ENCODE results near the gene CEACAM7.
"Not testable (repeated sequence)": the region's sequence is repeated elsewhere in the genome, so short reads cannot be mapped to it uniquely, and the experiment has no call there.

The CEACAM7 gene

GRCh38 chr19:41688098-41688497, at the start of gene CEACAM7:
Gene CEACAM7, minus strand, starts transcription at chr19:41688270. Its CDS starts 105 bp downstream, at chr19:41688165.
- DNase-seq, result no peak

GRCh38 chr19:41735071-41735600, 47.1 kb upstream of the CEACAM7 start:
- DNase-seq, result no peak

- DNase-seq, result no peak
These were observed 46.5 kb upstream of the CEACAM7 start for GRCh38 chr19:41734585-41734984.

GRCh38 chr19:41734156-41734555, 46.1 kb upstream of the CEACAM7 start:
- no peak for DNase-seq

GRCh38 chr19:41726493-41726892, 38.4 kb upstream of the CEACAM7 start:
- no peak for DNase-seq

- DNase-seq, result no peak
These were observed 32.0 kb upstream of the CEACAM7 start for GRCh38 chr19:41720103-41720502.

GRCh38 chr19:41718761-41719160, 30.7 kb upstream of the CEACAM7 start:
- no peak for DNase-seq

GRCh38 chr19:41714598-41714997, 26.5 kb upstream of the CEACAM7 start:
- no peak for DNase-seq

- DNase-seq, result no peak
These were observed 23.5 kb upstream of the CEACAM7 start for GRCh38 chr19:41711376-41712261.

GRCh38 chr19:41709951-41710645, 22.0 kb upstream of the CEACAM7 start:
- DNase-seq, result no peak

GRCh38 chr19:41709516-41709915, 21.4 kb upstream of the CEACAM7 start:
- DNase-seq, result not testable (repeated sequence)

GRCh38 chr19:41708481-41708880, 20.4 kb upstream of the CEACAM7 start, which contains the start of gene CEACAM5:
Gene CEACAM5, plus strand, starts transcription at chr19:41708626. Its CDS starts 106 bp downstream, at chr19:41708732.
- DNase-seq, result no peak

- no peak for DNase-seq
These were observed 19.9 kb upstream of the CEACAM7 start for GRCh38 chr19:41707871-41708371.

GRCh38 chr19:41707502-41707812, 19.4 kb upstream of the CEACAM7 start:
- DNase-seq, result no peak

GRCh38 chr19:41706741-41707501, 18.9 kb upstream of the CEACAM7 start:
- DNase-seq, result peak; percentile 12

- no peak for DNase-seq
These were observed 17.5 kb upstream of the CEACAM7 start for GRCh38 chr19:41705393-41706174.

GRCh38 chr19:41703602-41704293, 15.7 kb upstream of the CEACAM7 start:
- no peak for DNase-seq

GRCh38 chr19:41702171-41702651, 14.1 kb upstream of the CEACAM7 start:
- no peak for DNase-seq

- DNase-seq, result peak; percentile 6
These were observed 13.5 kb upstream of the CEACAM7 start for GRCh38 chr19:41701401-41702075.

- DNase-seq, result no peak
These were observed 12.5 kb upstream of the CEACAM7 start for GRCh38 chr19:41700381-41701195.

All from GF-D8 (cell line).